Endothelial cell (in vitro differentiated cells): Measurements from ENCODE around the gene CXCR4. TPM values are rescaled to one million over a fixed set of nuclear protein-coding genes. Genes with fewer than 3 reads are reported as not detected.

Source experiments
- DNase-seq: peaks from one replicate; pipeline ENCODE4 v3.0.0; 2021; ENCODE audit warnings: low spot score
- H3K27ac Mint-ChIP-seq: one replicate; pipeline ENCODE4 v1.8.0; 2021; ENCODE audit warnings: mixed read lengths, inconsistent platforms; ENCODE audit not compliant: unreplicated experiment
- H3K27me3 Mint-ChIP-seq: one replicate; pipeline ENCODE4 v1.8.0; 2021; ENCODE audit warnings: mild to moderate bottlenecking, moderate library complexity, mixed read lengths, inconsistent platforms; ENCODE audit not compliant: unreplicated experiment
- H3K36me3 Mint-ChIP-seq: one replicate; pipeline ENCODE4 v1.8.0; 2021; ENCODE audit warnings: mild to moderate bottlenecking, low read depth, mixed read lengths, inconsistent platforms; ENCODE audit not compliant: unreplicated experiment
- H3K4me1 Mint-ChIP-seq: one replicate; pipeline ENCODE4 v1.8.0; 2021; ENCODE audit warnings: mild to moderate bottlenecking, mixed read lengths, inconsistent platforms; ENCODE audit not compliant: unreplicated experiment
- H3K4me3 Mint-ChIP-seq: one replicate; pipeline ENCODE4 v1.8.0; 2021; ENCODE audit warnings: mild to moderate bottlenecking, mixed read lengths, inconsistent platforms; ENCODE audit not compliant: unreplicated experiment
- H3K9me3 Mint-ChIP-seq: one replicate; pipeline ENCODE4 v1.8.0; 2021; ENCODE audit warnings: mixed read lengths, inconsistent platforms; ENCODE audit not compliant: unreplicated experiment
- CTCF ChIP-seq: fragments of 200-600 bp; sonication (generic); IDR thresholded peaks from one replicate; pipeline ENCODE4 v1.5.0; 2021; ENCODE audit warnings: antibody characterized with exemption; ENCODE audit not compliant: unreplicated experiment
- total RNA-seq: library from RNA; stranded (reverse); fragmentation: NEBNext Ultra II Directional; extraction: Animal tissue kit (Norgen Biotek cat#: 25700); gene quantifications from one replicate; pipeline ENCODE4 v1.2.1, GENCODE V29; 2021; ENCODE audit not compliant: unreplicated experiment

The CXCR4 gene
- total RNA-seq, 1 donor from 2014 or later = 255 TPM

- no peak overlapping the region for H3K27ac Mint-ChIP-seq
- H3K27me3 Mint-ChIP-seq = peaks cover 3% of the 10 kb centered on the region
- DNase-seq = no peak
- no peaks in the 10 kb centered on the region for H3K4me1 Mint-ChIP-seq
- H3K4me3 Mint-ChIP-seq = no peak overlapping the region
- H3K36me3 Mint-ChIP-seq = no peaks in the 10 kb centered on the region
- no peaks in the 10 kb centered on the region for H3K9me3 Mint-ChIP-seq
- TF ChIP-seq CTCF = no peak
Measured at GRCh38 chr2:136141510-136142149, 23.7 kb upstream of the CXCR4 start.

GRCh38 chr2:136139631-136140030 lies 21.7 kb upstream of the CXCR4 start:
- no peaks in the 10 kb centered on the region for H3K4me1 Mint-ChIP-seq
- no peaks in the 10 kb centered on the region for H3K9me3 Mint-ChIP-seq
- H3K36me3 Mint-ChIP-seq = no peaks in the 10 kb centered on the region
- H3K4me3 Mint-ChIP-seq = no peak overlapping the region
- no peak for TF ChIP-seq CTCF
- no peak for DNase-seq
- H3K27ac Mint-ChIP-seq = no peak overlapping the region
- H3K27me3 Mint-ChIP-seq = peaks cover 5% of the 10 kb centered on the region

- no peak overlapping the region for H3K4me3 Mint-ChIP-seq
- H3K27me3 Mint-ChIP-seq = peaks cover 5% of the 10 kb centered on the region
- no peak for DNase-seq
- H3K36me3 Mint-ChIP-seq = no peaks in the 10 kb centered on the region
- no peak for TF ChIP-seq CTCF
- no peak overlapping the region for H3K27ac Mint-ChIP-seq
- no peaks in the 10 kb centered on the region for H3K9me3 Mint-ChIP-seq
- H3K4me1 Mint-ChIP-seq = no peaks in the 10 kb centered on the region
Measured at GRCh38 chr2:136137982-136138381, 20.0 kb upstream of the CXCR4 start.

GRCh38 chr2:136136931-136137330 lies 19.0 kb upstream of the CXCR4 start:
- Mint-ChIP-seq H3K9me3 (no peaks in the 10 kb centered on the region), H3K36me3 (no peaks in the 10 kb centered on the region), H3K4me1 (no peaks in the 10 kb centered on the region), H3K27ac (no peak overlapping the region), H3K4me3 (no peak overlapping the region), H3K27me3 (peaks cover 8% of the 10 kb centered on the region)
- no peak for DNase-seq
- no peak for TF ChIP-seq CTCF

- Mint-ChIP-seq H3K27me3 (peaks cover 8% of the 10 kb centered on the region), H3K27ac (no peak overlapping the region), H3K9me3 (no peaks in the 10 kb centered on the region), H3K36me3 (no peaks in the 10 kb centered on the region), H3K4me1 (no peaks in the 10 kb centered on the region), H3K4me3 (no peak overlapping the region)
- TF ChIP-seq CTCF = no peak
- no peak for DNase-seq
Measured at GRCh38 chr2:136135921-136136906, 18.3 kb upstream of the CXCR4 start.
